ENCODE measurements around the gene SEPTIN2. TPM values are rescaled to one million over a fixed set of nuclear protein-coding genes. Genes with fewer than 3 reads are reported as not detected.

SEPTIN2 gene
- total RNA-seq, result 100 to 1,000 TPM; 269 to 272 TPM

- no peaks in the 10 kb centered on the region for H3K27me3 Mint-ChIP-seq (ENCODE audit: low read depth)
- peak within 1 kb of the TSS; percentile 96 for H3K27ac Mint-ChIP-seq
- ATAC-seq (replicated peaks in 1 of 2) (peak; percentile 44 to 46), DNase-seq (peak in 1 of 2 donors; percentile 78)
- no peaks in the 10 kb centered on the region for H3K9me3 Mint-ChIP-seq
- H3K4me1 Mint-ChIP-seq (ENCODE audit: low read depth), result peaks cover 76% of the 10 kb centered on the region
- H3K4me3 Mint-ChIP-seq, result peak within 1 kb of the TSS; percentile 90 to 99
- H3K36me3 Mint-ChIP-seq (ENCODE audit: insufficient read depth in 2 of 2), result peaks cover 5 to 25% of the 10 kb centered on the region in 2 donors
Observed at GRCh38 chr2:241315879-241316631, at the start of gene SEPTIN2. TSS of gene SEPTIN2 (plus strand) at chr2:241315925. CDS start at chr2:241324233, 8,308 bp downstream.

GRCh38 chr2:241267249-241268067 is 48.3 kb upstream of the SEPTIN2 start:
- no peak for DNase-seq
- no peak overlapping the region for H3K4me3 Mint-ChIP-seq
- H3K27me3 Mint-ChIP-seq (ENCODE audit: low read depth), result no peaks in the 10 kb centered on the region
- no peaks in the 10 kb centered on the region for H3K9me3 Mint-ChIP-seq
- H3K36me3 Mint-ChIP-seq (ENCODE audit: insufficient read depth in 2 of 2), result peaks cover 11 to 30% of the 10 kb centered on the region in 2 donors
- peaks cover 31% of the 10 kb centered on the region for H3K4me1 Mint-ChIP-seq (ENCODE audit: low read depth)
- ATAC-seq (replicated peaks in 1 of 2), result no peak
- H3K27ac Mint-ChIP-seq, result no peak overlapping the region

GRCh38 chr2:241268306-241268705 is 47.4 kb upstream of the SEPTIN2 start:
- Mint-ChIP-seq H3K27ac (no peak overlapping the region), H3K4me1 (ENCODE audit: low read depth) (peaks cover 36% of the 10 kb centered on the region), H3K27me3 (ENCODE audit: low read depth) (no peaks in the 10 kb centered on the region), H3K4me3 (no peak overlapping the region), H3K36me3 (ENCODE audit: insufficient read depth in 2 of 2) (peaks cover 5 to 23% of the 10 kb centered on the region in 2 donors), H3K9me3 (no peaks in the 10 kb centered on the region)
- ATAC-seq (replicated peaks in 1 of 2), result no peak
- no peak for DNase-seq

- DNase-seq (no peak), ATAC-seq (replicated peaks in 1 of 2) (no peak)
- Mint-ChIP-seq H3K4me3 (no peak overlapping the region), H3K4me1 (ENCODE audit: low read depth) (peaks cover 42% of the 10 kb centered on the region), H3K9me3 (no peaks in the 10 kb centered on the region), H3K27ac (no peak overlapping the region), H3K27me3 (ENCODE audit: low read depth) (no peaks in the 10 kb centered on the region), H3K36me3 (ENCODE audit: insufficient read depth in 2 of 2) (peaks cover 1 to 17% of the 10 kb centered on the region in 2 donors)
Observed at GRCh38 chr2:241268716-241269445, 46.8 kb upstream of the SEPTIN2 start.

- Mint-ChIP-seq H3K36me3 (ENCODE audit: insufficient read depth in 2 of 2) (peaks cover 1 to 17% of the 10 kb centered on the region in 2 donors), H3K4me3 (no peak overlapping the region)
Observed at GRCh38 chr2:241269707-241270520, 45.8 kb upstream of the SEPTIN2 start.

GRCh38 chr2:241270531-241270930 is 45.2 kb upstream of the SEPTIN2 start:
- ATAC-seq (replicated peaks in 1 of 2) (no peak), DNase-seq (no peak)
- Mint-ChIP-seq H3K36me3 (ENCODE audit: insufficient read depth in 2 of 2) (peaks cover 7 to 24% of the 10 kb centered on the region in 2 donors), H3K27ac (no peak overlapping the region), H3K4me3 (peak overlapping the region; percentile 83 to 94), H3K27me3 (ENCODE audit: low read depth) (no peaks in the 10 kb centered on the region), H3K9me3 (peaks cover 5% of the 10 kb centered on the region in 2 donors), H3K4me1 (ENCODE audit: low read depth) (peaks cover 44% of the 10 kb centered on the region)

More at GRCh38 chr2:241269707-241270520, 45.8 kb upstream of the SEPTIN2 start:
- Mint-ChIP-seq H3K27me3 (ENCODE audit: low read depth) (no peaks in the 10 kb centered on the region), H3K9me3 (no peaks in the 10 kb centered on the region), H3K27ac (no peak overlapping the region), H3K4me1 (ENCODE audit: low read depth) (peaks cover 44% of the 10 kb centered on the region)
- DNase-seq (no peak), ATAC-seq (replicated peaks in 1 of 2) (no peak)

- ATAC-seq (replicated peaks in 1 of 2) (peak; percentile 60 to 67), DNase-seq (peak; percentile 56 to 71)
- Mint-ChIP-seq H3K27me3 (ENCODE audit: low read depth) (no peaks in the 10 kb centered on the region), H3K4me3 (peak overlapping the region; percentile 83 to 94), H3K27ac (peak overlapping the region; percentile 88), H3K9me3 (peaks cover 8 to 9% of the 10 kb centered on the region in 2 donors), H3K4me1 (ENCODE audit: low read depth) (peaks cover 44% of the 10 kb centered on the region), H3K36me3 (ENCODE audit: insufficient read depth in 2 of 2) (peaks cover 8 to 27% of the 10 kb centered on the region in 2 donors)
Observed at GRCh38 chr2:241271706-241272302, 43.9 kb upstream of the SEPTIN2 start.

GRCh38 chr2:241272303-241273209 is 43.2 kb upstream of the SEPTIN2 start:
- H3K27ac Mint-ChIP-seq, result no peak overlapping the region
- H3K36me3 Mint-ChIP-seq (ENCODE audit: insufficient read depth in 2 of 2), result peaks cover 8 to 31% of the 10 kb centered on the region in 2 donors
- H3K4me1 Mint-ChIP-seq (ENCODE audit: low read depth), result peaks cover 44% of the 10 kb centered on the region
- H3K27me3 Mint-ChIP-seq (ENCODE audit: low read depth), result no peaks in the 10 kb centered on the region
- ATAC-seq (replicated peaks in 1 of 2) (peak; percentile 88 to 89), DNase-seq (peak; percentile 65 to 69)
- H3K9me3 Mint-ChIP-seq, result peaks cover 8 to 9% of the 10 kb centered on the region in 2 donors
- peak overlapping the region; percentile 79 to 81 for H3K4me3 Mint-ChIP-seq

GRCh38 chr2:241273210-241274020 is 42.3 kb upstream of the SEPTIN2 start:
- H3K9me3 Mint-ChIP-seq, result peaks cover 8 to 9% of the 10 kb centered on the region in 2 donors
- no peaks in the 10 kb centered on the region for H3K27me3 Mint-ChIP-seq (ENCODE audit: low read depth)
- peak overlapping the region; percentile 52 for H3K27ac Mint-ChIP-seq
- DNase-seq (no peak), ATAC-seq (replicated peaks in 1 of 2) (no peak)
- H3K4me1 Mint-ChIP-seq (ENCODE audit: low read depth), result peaks cover 44% of the 10 kb centered on the region
- peaks cover 8 to 25% of the 10 kb centered on the region in 2 donors for H3K36me3 Mint-ChIP-seq (ENCODE audit: insufficient read depth in 2 of 2)
- peak overlapping the region; percentile 79 to 81 for H3K4me3 Mint-ChIP-seq

GRCh38 chr2:241274127-241274526 is 41.6 kb upstream of the SEPTIN2 start:
- peaks cover 42% of the 10 kb centered on the region for H3K4me1 Mint-ChIP-seq (ENCODE audit: low read depth)
- DNase-seq (no peak), ATAC-seq (replicated peaks in 1 of 2) (no peak)
- no peak overlapping the region for H3K4me3 Mint-ChIP-seq
- peaks cover 8 to 21% of the 10 kb centered on the region in 2 donors for H3K36me3 Mint-ChIP-seq (ENCODE audit: insufficient read depth in 2 of 2)
- H3K27ac Mint-ChIP-seq, result no peak overlapping the region
- H3K9me3 Mint-ChIP-seq, result peaks cover 8 to 9% of the 10 kb centered on the region in 2 donors
- no peaks in the 10 kb centered on the region for H3K27me3 Mint-ChIP-seq (ENCODE audit: low read depth)

Measured in activated T-cell treated with anti-CD3 and anti-CD28 coated beads, Interleukin-2, amount 50 U/mL, for 72 hours (primary cell).